ENCODE data around the gene NR3C1. TPM values are rescaled to one million over a fixed set of nuclear protein-coding genes. Genes with fewer than 3 reads are reported as not detected.

The NR3C1 gene
- total and polyA plus RNA-seq, 2 of the 4 experiments (the other 2 are of a cell fraction): 13.7 to 77.4 TPM

- Histone ChIP-seq H2AK9ac (replicated peaks; ENCODE audit: low read depth, low read length, poor library complexity) (no peak overlapping the region), H3K56ac (ENCODE audit: extremely low read depth, insufficient read depth, low read length) (no peak overlapping the region), H3K14ac (replicated peaks; ENCODE audit: low read depth, low read length) (no peak overlapping the region), H2BK20ac (ENCODE audit: low read depth, low read length) (no peak overlapping the region), H3K9ac (ENCODE audit: low read depth, low read length) (no peak overlapping the region), H3K4ac (ENCODE audit: low read depth, low read length) (no peak overlapping the region), H2BK120ac (ENCODE audit: low read depth, low read length) (no peak overlapping the region), H4K8ac (ENCODE audit: low read depth in 2 of 2, low read length in 2 of 2) (no peak overlapping the region), H2AK5ac (ENCODE audit: low read depth, low read length) (no peak overlapping the region), H3K9me1 (ENCODE audit: insufficient read depth, low read length) (no peaks in the 10 kb centered on the region), H4K20me1 (ENCODE audit: insufficient read depth, low read length) (peaks cover 54% of the 10 kb centered on the region), H3K36me3 (ENCODE audit: control insufficient read depth, insufficient read depth, low read length) (peaks cover 7% of the 10 kb centered on the region; the same call in 1 of the 2 replicates), H3K9me3 (ENCODE audit: control insufficient read depth, insufficient read depth, low read length) (no peaks in the 10 kb centered on the region), H3K27me3 (ENCODE audit: control insufficient read depth, insufficient read depth, low read length) (no peaks in the 10 kb centered on the region), H3K4me1 (ENCODE audit: control insufficient read depth, insufficient read depth, low read length) (peaks cover 7% of the 10 kb centered on the region; the same call in 1 of the 2 replicates), H3K4me2 (ENCODE audit: low read depth, low read length) (no peak overlapping the region), H2BK15ac (ENCODE audit: low read depth, low read length) (no peak overlapping the region), H3K79me1 (ENCODE audit: low read depth in 1 of 2, low read length in 2 of 2) (peaks cover 4 to 43% of the 10 kb centered on the region in 2 experiments; a peak in 3 of 4 replicates), H3K27ac (ENCODE audit: insufficient read depth, low read length) (no peak overlapping the region), H3K18ac (ENCODE audit: low read depth, low read length) (no peak overlapping the region), H2AFZ (replicated peaks; ENCODE audit: low read length, poor library complexity) (no peak overlapping the region), H3K4me3 (ENCODE audit: insufficient read depth, low read depth, low read length) (no peak overlapping the region), H4K91ac (ENCODE audit: insufficient read depth, low read depth, low read length) (no peak overlapping the region), H2BK5ac (ENCODE audit: low read depth, low read length, poor library complexity, severe bottlenecking) (no peak overlapping the region), H3K23ac (ENCODE audit: low read depth, low read length) (no peak overlapping the region), H4K5ac (ENCODE audit: low read depth, low read length) (no peak overlapping the region)
- POLR2A ChIA-PET (ENCODE audit: unreplicated experiment): interaction anchor here (0.6 kb wide), 2 partner anchors 13 to 160 kb away, joined by 3 read pairs; no protein-coding TSS in a partner anchor
- in situ Hi-C loops (cut with MboI; ENCODE audit: low sequenced_read_pairs): no loop called here
- intact Hi-C loops (cut with micrococcal nuclease): no loop called here
- CTCF ChIA-PET: interaction anchor here (0.5 to 0.7 kb wide), 2 partner anchors 76 to 264 kb away, joined by 3 read pairs; no protein-coding TSS in a partner anchor
- no peak for TF ChIP-seq NFE2L2 (IDR thresholded peaks at IDR 0.05; ENCODE audit: low read depth, low read length)
- 0 out of 2 replicates have a peak, but pooled peaks have one; percentile 11 for TF ChIP-seq CEBPB (IDR thresholded peaks at IDR 0.05; ENCODE audit: low read depth, low read length)
- ATAC-seq (ENCODE audit: low read depth): peak; percentile 59
- DNase-seq: no peak
- dilution Hi-C loops (cut with HindIII; ENCODE audit: low sequenced_read_pairs, unreplicated experiment): no loop called here
- BruUV-seq (replicated peaks): no TSS peak
Measured at GRCh38 chr5:143390258-143390657, 13.2 kb downstream of the NR3C1 start.
